Prostate gland (tissue), 2 donors: ENCODE measurements around the gene CLSTN3.

ENCODE experiments used
- CTCF ChIP-seq, 4 experiments: fragments of 200-600 bp in 2 of 4; fragments of 450-650 bp in 2 of 4; sonication (generic) in 2 of 4; IDR thresholded peaks; 1 replicate in 3 of 4; 2 replicates in 1 of 4; pipeline ENCODE4 v1.5.1; 2016 to 2019; ENCODE audit warnings: antibody characterized with exemption in 4 of 4, mild to moderate bottlenecking in 2 of 4, moderate library complexity in 2 of 4
- POLR2A ChIP-seq: fragments of 450-650 bp; IDR thresholded peaks from one replicate; pipeline ENCODE4 v1.6.1; 2016; ENCODE audit warnings: antibody characterized with exemption, mild to moderate bottlenecking

- TF ChIP-seq CTCF (IDR thresholded peaks at IDR 0.05) = no peak
- TF ChIP-seq POLR2A = no peak
Observed at GRCh38 chr12:7096006-7096932, 33.9 kb upstream of the CLSTN3 start.
